Measurements from ENCODE around the gene PLCB1.

PLCB1 gene

DNA sequence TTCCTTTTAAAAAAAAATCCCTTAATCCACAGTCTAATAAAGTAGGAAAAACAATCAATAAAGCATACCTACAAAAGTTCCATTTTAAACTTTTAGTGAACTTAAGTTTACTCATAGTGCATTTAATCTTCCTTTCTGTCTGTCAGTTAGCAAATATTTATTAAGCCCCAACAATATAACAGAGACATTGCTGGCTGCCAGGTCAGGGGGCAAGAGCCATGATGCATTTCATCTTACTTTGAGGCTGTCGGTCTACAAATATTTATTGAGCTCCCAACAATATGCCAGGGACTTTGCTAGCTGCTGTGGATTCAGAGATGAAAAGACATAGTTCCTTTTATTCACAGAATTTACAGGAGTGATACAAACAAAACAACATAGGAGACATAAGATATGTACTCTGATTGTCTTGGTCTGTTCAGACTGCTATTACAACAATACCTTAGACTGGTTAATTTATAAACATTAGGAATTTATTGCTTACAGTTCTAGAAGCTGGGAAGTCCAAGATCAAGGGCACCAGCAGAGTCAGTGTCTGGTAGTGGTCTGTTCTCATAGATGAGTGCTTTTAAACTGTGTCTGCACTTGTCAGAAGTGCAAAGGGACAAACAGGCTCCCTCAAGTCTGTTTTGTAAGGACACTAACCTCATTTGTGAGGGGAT, 118.6 kb downstream of the PLCB1 start:
- no peak for DNase-seq

DNA sequence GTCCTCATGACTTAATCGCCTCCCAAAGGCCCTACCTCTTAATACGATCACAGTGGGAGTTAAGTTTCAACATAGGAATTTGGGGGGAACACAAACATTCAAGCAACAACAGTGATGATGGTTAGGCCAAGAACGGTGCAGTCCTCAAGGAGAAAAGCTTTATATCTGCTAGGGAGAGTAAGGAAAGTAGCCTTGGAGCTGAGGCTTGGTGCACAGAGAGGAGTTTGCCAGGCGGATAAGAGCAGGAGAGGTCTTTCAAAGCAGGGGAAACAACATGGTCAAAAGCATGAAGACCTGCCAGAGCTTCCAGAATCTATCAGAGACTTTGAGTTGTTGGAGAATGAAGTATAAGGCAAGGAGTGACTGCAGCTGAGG, 119.1 kb downstream of the PLCB1 start:
- no peak for DNase-seq

DNA sequence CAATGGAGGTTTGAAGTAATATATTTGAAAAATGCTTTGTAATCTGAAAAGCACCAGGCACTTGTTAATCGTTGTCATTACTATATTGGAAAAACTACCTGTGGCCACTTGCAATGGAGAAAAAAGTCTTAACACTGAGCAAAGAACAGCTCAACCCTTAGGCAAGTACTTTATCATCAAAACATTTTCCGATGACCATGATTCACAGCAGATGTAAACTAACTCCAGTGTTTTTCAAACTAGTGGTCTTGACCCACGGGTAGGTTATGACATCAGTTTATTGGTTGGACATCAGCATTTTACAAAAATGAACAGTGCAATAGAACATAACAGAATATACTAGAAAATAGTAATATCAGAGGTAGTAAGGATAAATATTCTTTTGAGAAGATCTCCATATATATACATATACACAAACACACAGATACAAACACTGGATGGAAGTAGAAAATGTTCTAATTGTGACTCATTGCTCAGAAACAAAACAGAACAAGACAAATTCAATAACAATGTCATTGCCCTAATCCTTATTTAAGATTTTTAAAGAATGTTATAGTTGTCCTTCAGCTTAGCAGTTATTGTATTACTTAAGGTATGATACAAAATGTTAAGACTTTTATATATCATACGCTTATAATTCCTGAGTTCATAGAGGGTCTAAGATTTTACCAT, 123.0 kb downstream of the PLCB1 start:
- no peak for DNase-seq

DNA sequence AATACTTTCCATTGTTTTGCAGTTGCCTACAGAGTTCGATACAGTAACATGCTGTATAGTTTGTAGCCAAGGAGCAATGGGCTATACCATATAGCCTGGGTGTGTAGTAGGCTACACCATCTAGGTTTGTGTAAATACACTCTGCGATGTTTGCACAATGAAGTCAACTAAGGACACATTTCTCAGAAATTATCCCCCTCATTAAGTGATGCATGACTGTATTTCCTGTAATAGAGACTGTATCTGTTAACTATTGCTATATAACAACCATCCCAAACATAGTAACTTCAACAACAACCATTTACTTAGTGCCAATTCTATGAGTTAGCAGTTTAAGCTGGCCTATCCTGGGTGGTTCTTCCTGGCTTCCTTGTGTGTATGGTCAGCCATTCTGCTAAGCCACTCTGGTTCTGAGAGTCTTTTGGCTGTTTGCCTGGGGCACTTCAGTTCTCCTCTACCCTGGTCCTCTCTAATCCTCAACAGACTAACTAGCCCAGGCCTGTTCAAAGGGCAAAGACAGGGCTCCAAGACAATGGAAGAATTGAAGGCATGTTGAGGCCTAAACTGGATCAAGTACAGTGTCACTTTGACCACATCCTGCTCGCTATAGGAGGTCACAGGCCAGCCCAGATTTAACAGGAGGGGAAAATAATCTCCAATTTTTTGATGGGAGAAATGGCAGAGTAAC, 124.0 kb downstream of the PLCB1 start:
- DNase-seq: no peak

DNA sequence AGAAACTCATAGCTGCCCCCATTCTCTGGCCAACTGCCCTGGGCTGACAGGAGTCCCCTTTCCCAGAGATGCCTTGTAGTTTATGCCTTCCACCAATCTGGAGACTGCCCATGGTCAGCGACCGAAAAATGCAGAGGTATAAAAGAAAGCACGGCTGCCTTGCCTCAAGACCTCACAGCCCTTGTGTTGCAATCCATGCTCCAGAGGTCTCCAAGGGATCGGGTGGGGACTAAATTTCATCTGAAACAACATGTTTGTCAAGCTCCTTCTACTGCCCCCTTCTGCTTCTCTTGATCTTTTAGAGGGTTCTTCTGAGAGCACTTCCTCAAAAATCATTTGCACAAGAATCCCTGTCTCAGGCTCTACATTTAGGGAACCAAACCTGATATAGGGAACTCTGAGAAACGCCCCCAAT, 128.8 kb downstream of the PLCB1 start:
- DNase-seq: no peak

DNA sequence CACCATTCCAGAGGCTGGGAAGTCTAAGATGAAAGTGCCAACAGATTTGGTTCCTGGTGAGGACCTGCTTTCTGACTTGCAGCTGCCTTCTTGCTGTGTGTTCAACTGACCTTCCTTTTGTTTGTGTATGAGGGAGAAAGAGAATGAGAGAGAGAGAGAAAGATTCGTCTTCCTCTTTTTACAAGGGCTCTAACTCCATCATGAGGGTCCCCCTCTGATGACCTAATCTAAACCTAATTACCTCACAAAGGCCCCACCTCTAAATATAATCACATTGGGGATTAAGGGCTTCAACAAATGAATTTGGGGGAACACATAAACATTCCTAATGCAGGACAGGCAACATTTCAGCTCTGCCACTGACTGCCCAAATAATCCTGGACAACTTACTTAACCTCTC, 130.7 kb downstream of the PLCB1 start:
- DNase-seq: no peak

DNA sequence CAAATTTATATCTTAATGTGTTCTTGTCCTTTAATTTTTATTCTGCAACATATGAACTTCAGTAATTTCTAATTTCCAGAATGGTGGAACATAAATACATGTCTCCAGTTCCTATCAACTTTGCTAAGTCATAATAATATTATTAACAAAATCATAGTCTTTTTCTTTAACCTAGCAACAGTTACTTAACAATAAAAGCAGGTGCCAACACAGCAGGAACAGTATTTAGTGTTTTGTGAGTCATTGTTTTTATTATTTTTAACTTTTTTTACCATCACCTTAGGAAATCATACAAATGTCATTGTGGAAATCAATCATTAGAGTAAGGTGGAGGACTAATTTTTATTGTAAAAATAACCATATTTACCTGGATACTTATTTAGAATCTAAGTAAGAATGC, 133.5 kb downstream of the PLCB1 start:
- no peak for DNase-seq

DNA sequence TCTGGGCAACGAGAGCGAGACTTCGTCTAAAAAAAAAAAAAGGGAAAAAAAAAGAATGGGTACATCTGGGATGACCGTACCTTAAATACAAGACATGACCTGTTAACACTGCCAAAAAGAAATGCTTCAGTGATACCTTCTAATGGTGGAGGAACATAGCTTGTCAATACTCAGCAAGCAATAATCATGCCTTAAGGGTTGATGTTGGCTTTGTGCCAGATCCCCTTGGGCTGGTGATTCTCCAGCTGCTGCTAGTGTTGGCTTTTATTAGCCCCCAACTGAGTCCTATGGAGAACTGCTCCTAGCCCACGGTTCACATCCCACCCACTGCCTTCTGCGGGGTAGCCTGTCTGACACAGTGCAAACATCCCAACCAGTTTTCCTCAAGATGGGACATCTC, 134.9 kb downstream of the PLCB1 start:
- no peak for DNase-seq

DNA sequence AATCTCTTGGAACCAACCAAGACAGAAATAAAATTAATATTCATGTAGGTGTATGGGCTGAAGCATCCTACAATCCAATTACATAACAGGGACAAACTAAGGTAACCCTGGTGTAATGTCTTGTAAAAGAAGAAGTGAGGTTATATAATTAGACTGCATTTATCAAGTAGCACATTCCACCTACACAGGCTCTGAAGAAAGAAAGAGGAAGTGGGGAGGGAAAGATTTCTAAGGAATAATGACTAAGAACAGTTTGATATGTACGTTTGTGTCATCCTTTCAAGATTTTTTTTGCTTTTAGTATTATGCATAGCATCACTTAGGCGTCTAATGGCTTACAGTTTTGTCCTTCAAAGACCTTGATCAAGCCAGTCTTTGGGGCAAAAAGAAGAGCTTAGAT, 139.7 kb downstream of the PLCB1 start:
- DNase-seq: no peak

DNA sequence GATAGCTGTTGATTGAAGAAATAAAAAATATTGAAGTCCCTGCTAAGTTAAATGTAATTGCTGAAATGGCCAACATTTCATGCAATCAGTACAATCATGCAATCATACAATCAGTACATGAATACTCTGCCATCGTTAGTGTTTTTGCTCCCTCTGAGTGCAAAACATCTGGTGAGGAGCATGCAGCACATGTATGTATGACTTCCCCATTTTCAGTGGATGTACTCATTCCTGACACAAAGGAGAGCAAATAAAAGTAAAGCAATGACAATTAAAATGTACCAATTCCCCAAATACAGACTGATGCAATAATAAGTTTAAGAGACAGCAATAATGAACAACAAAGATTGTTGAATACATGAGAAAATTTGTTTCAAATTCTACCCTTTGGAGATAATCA, 140.7 kb downstream of the PLCB1 start:
- no peak for DNase-seq

DNA sequence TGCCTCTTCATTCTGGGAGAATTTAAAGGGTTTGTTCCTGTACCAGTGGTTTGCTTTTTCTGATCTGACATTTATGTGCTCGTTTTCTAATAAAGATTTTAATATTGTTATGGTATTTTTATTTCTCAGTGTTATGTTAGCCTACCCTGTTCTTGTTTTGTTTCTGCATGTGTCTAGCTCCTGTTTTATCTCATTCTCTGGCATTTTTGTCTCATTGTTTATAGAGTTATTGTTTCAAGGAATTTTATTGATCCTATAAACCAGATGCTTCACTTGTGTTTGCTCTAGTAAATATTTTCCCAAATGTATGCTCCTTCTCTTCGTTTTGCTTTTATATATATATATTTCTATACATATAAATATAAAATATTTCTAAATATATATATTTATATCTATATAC, 152.8 kb downstream of the PLCB1 start:
- DNase-seq: no peak

DNA sequence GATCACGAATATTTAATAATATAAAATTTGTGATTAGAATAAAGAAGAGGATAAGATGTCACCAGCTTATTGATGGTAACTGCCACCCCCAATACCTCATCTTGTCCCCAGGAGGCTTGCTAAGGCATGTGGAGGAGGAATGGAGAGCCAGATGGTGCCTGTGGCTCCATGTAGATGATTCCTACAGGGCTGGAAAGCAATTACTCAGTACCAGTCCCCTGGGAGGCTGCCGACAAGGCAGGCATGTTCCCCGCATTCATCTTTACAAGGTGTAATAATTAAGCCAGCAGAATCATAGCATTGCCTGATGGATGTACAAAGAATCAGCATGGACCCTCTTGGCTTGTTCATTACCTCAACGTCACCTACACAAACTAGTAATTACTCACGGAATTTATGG, 155.3 kb downstream of the PLCB1 start:
- no peak for DNase-seq

DNA sequence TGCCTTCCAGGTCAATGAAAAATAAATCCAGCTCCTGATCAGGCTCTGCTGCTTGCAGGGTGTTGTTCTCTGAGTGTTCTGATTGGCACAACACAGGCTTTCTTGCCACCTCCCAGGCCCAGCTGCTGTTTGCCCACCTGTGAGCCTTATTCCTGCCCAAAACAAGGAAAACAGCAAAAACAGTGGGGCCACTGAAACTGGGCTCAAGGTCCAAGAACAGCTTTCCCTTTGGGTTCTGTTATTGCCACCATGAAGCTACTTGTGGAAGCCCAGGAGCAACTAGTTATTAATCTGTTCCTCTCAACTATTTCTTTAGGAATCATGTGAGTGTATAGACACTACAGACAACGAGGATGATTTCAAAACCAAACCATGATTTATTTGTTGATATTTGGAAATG, 159.1 kb downstream of the PLCB1 start:
- DNase-seq: no peak

DNA sequence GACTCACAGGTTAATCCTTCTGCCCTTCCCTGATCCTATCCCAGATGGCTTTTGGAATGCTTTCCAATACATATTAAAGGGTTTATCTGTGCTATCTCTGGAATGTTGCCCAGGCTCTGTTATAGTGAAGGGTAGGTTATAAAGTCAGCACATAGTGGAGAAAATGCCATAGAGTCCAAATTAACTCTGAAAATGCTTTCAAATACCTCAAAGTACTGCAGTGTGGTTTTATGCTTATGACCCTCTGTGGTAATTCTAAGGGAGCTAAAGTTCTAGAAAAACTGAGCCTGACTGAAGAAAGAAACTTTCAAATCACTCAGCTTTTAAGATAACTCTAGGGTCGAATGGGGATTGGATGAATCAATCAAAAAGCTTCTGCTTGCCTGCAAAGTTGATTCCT, 159.8 kb downstream of the PLCB1 start:
- DNase-seq: no peak

DNA sequence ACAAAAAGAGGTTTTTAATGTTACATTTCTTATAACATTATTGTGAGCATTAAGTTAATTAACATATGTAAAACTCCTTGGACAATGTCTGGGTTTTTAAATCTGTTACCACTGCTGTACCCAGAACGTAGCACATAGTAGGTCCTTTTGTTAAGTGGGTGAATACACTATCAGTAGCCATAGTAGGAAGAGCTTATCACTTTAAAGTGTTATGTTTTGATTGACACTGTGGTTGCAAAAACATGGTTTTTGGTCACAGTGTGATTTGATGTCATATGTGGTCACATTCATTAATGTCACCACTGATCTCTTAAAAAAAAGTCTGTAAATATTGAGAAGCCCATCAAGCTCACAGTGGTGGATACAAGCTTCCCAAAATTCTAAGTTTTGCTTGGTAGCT, 160.7 kb downstream of the PLCB1 start:
- DNase-seq: no peak

DNA sequence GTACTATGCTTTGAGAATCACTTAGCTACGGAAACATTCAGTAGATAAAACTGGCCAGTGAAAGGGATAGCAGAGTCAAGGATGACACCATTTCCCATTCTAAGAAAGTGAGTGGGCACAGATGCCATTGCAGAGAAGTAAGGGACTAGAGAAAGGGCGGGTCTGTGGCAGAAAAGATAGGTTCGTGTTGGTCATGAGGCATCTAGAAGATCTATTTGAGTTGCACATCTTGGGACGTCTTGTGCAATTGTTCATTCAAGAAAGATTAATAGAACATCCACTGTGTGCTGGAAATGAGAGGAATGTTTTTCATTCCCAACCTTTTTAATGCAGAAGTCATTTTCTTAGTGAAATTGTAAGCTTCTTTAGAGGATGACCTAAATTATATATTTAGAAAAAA, 161.7 kb downstream of the PLCB1 start:
- DNase-seq: no peak

DNA sequence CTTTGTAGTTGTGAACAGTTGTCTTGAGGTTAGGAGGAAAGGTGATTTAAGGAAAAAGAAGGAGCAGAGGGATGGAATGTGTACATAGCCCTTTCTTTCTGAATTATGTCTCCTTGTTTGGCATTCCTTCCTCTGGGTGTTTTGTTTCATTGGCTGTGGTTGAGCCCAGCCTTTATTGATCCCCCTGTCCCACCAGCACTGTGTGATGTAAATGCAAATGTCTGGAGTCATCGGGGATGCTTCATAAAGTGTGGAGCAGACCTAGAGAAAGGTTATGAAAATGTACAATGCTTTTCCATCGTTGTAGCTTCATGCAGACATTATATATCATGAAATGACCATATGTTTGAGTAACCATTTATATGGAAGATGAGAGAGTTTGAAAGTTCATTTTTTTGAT, 164.5 kb downstream of the PLCB1 start:
- DNase-seq: no peak

DNA sequence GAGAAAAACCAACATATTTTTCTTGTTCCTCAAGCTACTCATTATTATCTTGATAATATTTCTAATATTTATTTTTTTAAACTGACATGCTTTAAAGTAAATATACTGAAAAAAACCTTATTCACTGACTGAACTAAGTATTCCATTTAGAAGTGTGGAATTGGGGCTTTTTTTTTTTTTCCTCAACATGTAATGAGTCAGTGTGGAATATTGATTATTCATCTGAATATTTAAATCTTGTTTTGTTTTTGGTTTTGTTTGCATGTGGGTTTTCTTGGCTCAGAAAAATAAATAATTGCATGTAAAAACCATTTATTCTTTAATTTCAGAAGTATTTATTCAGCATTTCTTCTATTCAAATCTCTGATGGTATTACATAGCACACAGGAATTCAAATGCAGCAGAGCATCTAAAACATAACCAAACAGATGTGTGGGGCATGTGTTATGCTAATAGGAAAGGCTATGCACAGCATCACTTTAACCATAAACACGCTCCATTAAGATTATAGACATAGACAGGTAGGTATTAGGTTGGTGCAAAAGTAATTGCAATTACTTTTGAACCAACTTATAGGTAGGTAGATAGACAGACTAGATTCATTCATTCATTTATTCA, 166.5 kb downstream of the PLCB1 start:
- DNase-seq: no peak

DNA sequence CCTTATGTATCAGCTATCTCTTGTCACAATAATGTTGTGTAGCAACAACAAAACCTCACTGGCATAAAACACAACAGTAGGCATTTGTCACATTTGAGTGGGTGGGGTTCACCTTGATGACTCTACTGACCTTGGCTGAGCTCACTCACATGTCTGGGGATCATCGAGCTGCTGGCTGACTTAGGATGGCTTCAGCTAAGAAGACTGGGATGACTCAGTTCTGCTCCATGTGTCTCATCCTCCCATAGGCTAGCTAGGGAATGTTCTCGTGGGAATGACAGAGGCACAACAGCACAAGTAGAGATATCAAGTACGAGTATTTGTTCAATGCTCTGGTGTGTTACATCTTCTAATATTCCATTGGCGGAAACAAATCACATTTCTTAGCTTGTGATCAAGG, 167.9 kb downstream of the PLCB1 start:
- DNase-seq: no peak

DNA sequence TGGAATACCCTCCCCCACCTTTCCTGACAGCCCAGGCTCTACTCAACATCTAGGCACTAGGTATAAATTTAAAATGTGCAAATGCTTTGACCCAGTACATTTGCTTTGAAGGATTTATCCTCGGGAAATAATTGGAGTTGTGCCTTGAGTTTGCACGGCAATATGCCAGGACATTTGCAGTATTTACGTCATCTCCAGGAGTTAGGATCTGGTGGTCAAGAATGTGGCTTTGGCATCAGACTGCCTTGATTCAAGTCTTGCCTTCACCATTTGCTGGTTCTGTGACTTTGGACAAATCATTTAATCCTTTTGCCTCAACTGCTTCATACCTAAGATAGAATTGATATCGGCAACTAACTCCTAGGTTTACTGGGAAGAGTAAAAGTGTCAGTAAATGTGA, 169.6 kb downstream of the PLCB1 start:
- no peak for DNase-seq

DNA sequence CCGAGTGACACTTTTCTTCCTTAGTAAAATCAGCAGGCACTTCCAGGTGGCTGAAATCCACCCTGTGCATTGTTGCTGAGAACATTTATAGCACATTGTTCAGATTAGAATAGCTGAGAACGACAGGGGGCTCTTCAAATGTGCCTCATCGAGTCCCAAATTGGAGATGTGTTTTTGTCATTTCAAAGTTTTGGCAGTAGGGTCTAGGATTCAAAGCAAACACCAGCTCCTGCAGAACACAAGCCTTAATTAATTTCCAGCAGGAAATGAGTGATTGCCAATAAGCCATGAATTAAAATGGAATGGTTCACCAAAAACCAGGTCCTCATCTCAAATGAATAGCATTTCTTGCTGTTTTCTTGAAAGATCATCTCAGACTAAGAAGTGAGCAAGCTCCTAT, 171.6 kb downstream of the PLCB1 start:
- DNase-seq: no peak

DNA sequence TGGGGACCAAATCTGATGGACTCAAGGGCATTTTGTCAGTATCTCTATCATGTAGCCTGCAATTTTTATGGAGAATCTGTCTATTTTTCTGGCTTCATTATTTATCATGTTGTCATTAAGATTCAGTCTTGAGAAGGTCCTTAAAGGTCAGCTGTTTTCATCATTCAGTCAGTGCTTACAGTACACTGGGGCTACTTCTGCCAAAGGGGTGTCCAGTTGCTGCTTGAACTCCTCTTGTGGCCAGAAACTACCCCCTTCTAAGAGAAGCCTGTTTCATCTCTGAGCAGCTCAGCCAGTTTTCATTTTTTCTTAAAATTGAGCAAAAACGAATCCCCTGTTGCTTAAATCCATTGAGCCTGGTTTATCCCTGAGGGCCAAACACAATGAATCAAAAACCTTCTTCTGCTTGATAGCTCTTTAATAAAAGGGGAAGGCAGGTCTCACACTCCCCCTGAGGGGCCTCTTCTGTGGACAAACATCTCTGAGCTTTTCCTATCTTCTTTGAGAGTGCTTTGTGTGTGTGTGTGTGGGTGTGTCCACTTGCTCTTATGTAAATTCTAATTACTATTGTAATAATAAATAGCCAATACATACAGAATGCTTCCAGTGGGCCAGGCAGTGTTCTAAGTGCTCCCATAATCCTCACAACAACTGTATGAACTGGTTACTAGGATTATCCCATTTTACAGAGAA, 172.2 kb downstream of the PLCB1 start:
- no peak for DNase-seq

DNA sequence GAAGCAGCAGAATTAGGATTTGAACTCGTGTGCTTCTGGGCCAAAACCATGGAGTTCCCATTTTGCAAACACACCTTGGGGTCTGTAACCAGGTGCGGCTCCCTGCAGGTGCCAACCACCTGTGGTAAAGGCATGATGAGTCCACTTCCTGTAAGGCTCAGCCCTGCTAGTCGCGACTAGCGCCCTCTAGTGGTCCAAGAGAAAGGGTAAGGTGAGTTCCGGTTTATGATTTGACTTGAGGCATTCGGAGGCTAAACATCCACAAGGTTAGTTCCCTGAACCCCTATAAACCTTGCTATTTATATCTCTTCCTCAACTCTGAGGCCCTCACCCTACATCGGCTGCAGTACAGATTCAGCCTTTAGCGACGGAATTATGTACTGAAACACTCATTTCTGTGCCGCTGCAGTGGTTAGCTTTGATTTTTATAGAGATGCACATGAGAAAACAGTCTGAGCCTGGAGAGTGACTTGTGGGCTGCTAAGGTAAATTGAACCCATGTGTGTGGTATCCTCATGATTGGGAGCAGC, 173.4 kb downstream of the PLCB1 start:
- peak; percentile 83 for DNase-seq
